ENCODE measurements around the gene CFAP99. TPM values are rescaled to one million over a fixed set of nuclear protein-coding genes. Genes with fewer than 3 reads are reported as not detected.
A peak's percentile ranks its signal among the peaks of the same experiment; 100 is the strongest.

Gene CFAP99
- total RNA-seq (2013) = 0.17 TPM
- polyA plus RNA-seq = under 1 TPM in 2 of 3 donors, not detected in 1; 0.15 to 0.27 TPM
- polyA minus RNA-seq = 0.28 and 0.64 TPM in 2 replicates
- 0.55 to 4.4 (median 1.1) reads per million in 11 experiments for total RNA-seq

DNA sequence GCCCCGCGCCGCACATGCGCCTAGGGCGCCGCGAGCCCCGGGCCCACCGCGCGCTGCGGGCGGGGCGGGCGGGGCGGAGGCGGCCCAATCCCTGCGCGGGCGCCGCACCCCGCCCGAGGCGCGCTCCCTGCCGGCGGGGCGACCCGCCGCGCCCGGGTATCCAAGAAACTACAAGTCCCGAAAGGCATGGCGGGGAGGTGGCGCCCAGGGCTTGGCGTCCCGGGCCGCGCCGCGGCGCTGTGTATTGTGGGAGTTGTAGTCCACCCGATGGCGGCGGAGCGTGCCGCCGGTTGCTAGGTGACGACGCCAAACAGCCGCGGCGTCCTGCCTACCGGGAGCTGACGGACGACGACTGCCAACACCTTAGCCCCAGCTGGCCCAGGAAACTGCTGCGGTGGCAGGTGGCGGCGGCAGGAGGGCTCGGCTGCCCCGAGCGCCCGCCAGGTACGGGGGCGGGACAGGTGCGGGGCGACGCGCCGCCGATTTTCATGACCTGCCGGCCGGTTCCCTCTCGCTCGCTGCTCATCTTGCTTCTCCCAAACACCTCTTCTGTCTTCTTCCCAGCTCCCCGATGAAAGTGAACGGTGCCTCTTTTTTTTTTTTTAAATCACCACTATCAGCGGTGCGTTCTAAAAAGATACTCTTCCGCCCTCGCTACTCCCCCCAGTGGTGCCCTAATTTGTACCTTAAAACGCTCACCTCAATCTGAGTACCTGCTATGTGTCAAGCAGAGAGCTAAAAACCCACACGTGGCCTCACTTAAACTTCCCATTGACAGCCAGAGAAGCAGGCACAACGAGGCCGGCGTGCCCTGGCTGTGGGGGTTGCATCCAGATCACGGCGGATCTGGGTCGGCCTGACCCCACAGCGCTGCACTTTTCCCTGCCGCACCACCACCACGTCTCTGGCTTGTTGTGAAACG, at the start of gene CFAP99:
CFAP99 (plus strand) TSS at position 306 of the 922 bp plus-strand sequence.
- Histone ChIP-seq H3K79me2 (ENCODE audit: insufficient read depth, low read length) (no peaks in the 10 kb centered on the region), H3K4me3 (replicated peaks in 1 of 3; ENCODE audit: low read depth in 2 of 3, low read length in 3 of 3) (peak within 1 kb of the TSS; percentile 48 to 76 (median 53)), H3K9ac (ENCODE audit: insufficient read depth, low read length, poor library complexity, severe bottlenecking) (peak within 1 kb of the TSS; percentile 57), H3K27ac (ENCODE audit: low read depth in 1 of 2, low read length in 2 of 2) (peak within 1 kb of the TSS; percentile 38 to 65), H3K4me1 (ENCODE audit: control insufficient read depth in 1 of 2, insufficient read depth in 2 of 2, low read length in 2 of 2) (peaks cover 39 to 49% of the 10 kb centered on the region in 2 donors), H3K27me3 (ENCODE audit: control insufficient read depth in 2 of 2, insufficient read depth in 2 of 2, low read length in 2 of 2) (peaks cover 16 to 41% of the 10 kb centered on the region in 2 donors), H2AFZ (ENCODE audit: insufficient read depth, low read depth, low read length, poor library complexity, severe bottlenecking) (peak within 1 kb of the TSS; percentile 71), H3K36me3 (replicated peaks in 1 of 2; ENCODE audit: control insufficient read depth in 1 of 2, insufficient read depth in 2 of 2, low read length in 2 of 2) (no peaks in the 10 kb centered on the region), H4K20me1 (ENCODE audit: insufficient read depth, low read length) (no peaks in the 10 kb centered on the region), H3K4me2 (replicated peaks; ENCODE audit: extremely low read depth, low read length, poor library complexity, severe bottlenecking) (peak within 1 kb of the TSS; percentile 83), H3K9me3 (replicated peaks in 1 of 2; ENCODE audit: control insufficient read depth in 1 of 2, insufficient read depth in 1 of 2, low read length in 2 of 2) (no peaks in the 10 kb centered on the region)
- H3K36me3 Mint-ChIP-seq = peaks cover 8 to 18% of the 10 kb centered on the region in 2 donors
- intact Hi-C loops (cut with micrococcal nuclease) = loop anchor here (2.0 to 5.0 kb wide), 5 partner anchors 50 to 543 kb away; partner anchors contain the start of genes FAM193A (in 1 of the 2), GRK4 (in 1 of the 2), MXD4 (in 1 of the 2) and NOP14 (in 1 of the 2)
- under 1% methylated on average over 87 of the region's 94 CpGs for WGBS (ENCODE audit: insufficient coverage)
- H3K9me3 Mint-ChIP-seq = peaks cover 0 to 13% (median 3%) of the 10 kb centered on the region in 7 donors
- peaks cover 46 to 55% (median 50%) of the 10 kb centered on the region in 3 donors for H3K27me3 Mint-ChIP-seq (ENCODE audit: low read depth in 3 of 3)
- peak within 1 kb of the TSS; percentile 75 to 97 (median 90) for H3K27ac Mint-ChIP-seq
- DNase-seq = peak; percentile 93 to 95 (median 95)
- peaks cover 44% of the 10 kb centered on the region for H3K4me1 Mint-ChIP-seq
- H3K4me3 Mint-ChIP-seq = peak within 1 kb of the TSS; percentile 91 to 95
- TF ChIP-seq, protein P1, sequence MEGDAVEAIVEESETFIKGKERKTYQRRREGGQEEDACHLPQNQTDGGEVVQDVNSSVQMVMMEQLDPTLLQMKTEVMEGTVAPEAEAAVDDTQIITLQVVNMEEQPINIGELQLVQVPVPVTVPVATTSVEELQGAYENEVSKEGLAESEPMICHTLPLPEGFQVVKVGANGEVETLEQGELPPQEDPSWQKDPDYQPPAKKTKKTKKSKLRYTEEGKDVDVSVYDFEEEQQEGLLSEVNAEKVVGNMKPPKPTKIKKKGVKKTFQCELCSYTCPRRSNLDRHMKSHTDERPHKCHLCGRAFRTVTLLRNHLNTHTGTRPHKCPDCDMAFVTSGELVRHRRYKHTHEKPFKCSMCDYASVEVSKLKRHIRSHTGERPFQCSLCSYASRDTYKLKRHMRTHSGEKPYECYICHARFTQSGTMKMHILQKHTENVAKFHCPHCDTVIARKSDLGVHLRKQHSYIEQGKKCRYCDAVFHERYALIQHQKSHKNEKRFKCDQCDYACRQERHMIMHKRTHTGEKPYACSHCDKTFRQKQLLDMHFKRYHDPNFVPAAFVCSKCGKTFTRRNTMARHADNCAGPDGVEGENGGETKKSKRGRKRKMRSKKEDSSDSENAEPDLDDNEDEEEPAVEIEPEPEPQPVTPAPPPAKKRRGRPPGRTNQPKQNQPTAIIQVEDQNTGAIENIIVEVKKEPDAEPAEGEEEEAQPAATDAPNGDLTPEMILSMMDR (IDR thresholded peaks at IDR 0.05) = no peak

DNA sequence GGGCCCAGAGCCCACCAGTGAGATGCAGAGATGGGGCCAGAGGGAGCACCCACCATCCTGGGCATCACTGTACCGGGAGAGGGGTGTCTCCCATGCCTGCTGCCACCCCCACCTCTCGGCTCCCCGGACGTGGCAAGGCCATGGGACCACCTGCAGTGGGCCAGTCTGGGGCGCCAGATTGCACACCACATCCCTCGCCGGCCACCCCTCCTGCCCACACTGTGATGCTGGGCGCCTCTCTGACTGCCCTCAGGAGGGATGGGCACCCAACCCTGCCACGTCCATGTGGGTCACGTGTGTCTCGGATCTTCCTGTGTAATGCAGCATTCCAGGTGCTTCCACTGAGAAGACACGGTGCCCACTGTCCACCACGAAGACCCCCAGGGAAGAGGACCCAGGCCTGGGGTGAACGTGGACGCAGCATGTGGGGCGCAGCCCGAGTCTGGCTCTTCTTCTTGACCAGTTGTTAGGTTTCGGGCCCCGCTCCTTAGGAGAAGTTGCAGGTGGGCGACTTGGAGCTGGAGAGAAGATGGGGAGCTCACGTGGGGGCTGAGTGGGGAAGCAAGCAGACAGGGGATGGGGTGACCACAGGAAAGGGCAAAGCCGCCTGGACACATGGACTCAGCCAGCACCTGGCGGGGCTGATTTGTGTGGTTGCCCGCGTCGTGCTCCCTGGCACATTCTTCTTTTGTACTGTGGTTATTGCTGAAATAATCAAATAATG, 48.0 kb upstream of the CFAP99 start:
- Mint-ChIP-seq H3K27me3 (ENCODE audit: low read depth in 3 of 3) (peaks cover 0 to 3% (median 0%) of the 10 kb centered on the region in 3 donors), H3K4me3 (no peak overlapping the region), H3K36me3 (peaks cover 0 to 5% of the 10 kb centered on the region in 2 donors), H3K4me1 (no peaks in the 10 kb centered on the region), H3K9me3 (peaks cover 10 to 23% (median 15%) of the 10 kb centered on the region in 7 donors), H3K27ac (no peak overlapping the region)
- H3K27ac ChIP-seq (ENCODE audit: low read depth in 1 of 2, low read length in 2 of 2) = no peak overlapping the region
- TF ChIP-seq, protein P1 (IDR thresholded peaks at IDR 0.05) = no peak
- H3K27me3 ChIP-seq (ENCODE audit: control insufficient read depth in 2 of 2, insufficient read depth in 2 of 2, low read length in 2 of 2) = no peaks in the 10 kb centered on the region
- 85% methylated on average over 20 of the region's 26 CpGs for WGBS (ENCODE audit: insufficient coverage)
- peaks cover 7 to 16% of the 10 kb centered on the region in 2 donors for H3K9me3 ChIP-seq (replicated peaks in 1 of 2; ENCODE audit: control insufficient read depth in 1 of 2, insufficient read depth in 1 of 2, low read length in 2 of 2)
- H2AFZ ChIP-seq (ENCODE audit: insufficient read depth, low read depth, low read length, poor library complexity, severe bottlenecking) = no peak overlapping the region
- no peak overlapping the region for H3K4me2 ChIP-seq (replicated peaks; ENCODE audit: extremely low read depth, low read length, poor library complexity, severe bottlenecking)
- no peaks in the 10 kb centered on the region for H3K4me1 ChIP-seq (ENCODE audit: control insufficient read depth in 1 of 2, insufficient read depth in 2 of 2, low read length in 2 of 2)
- intact Hi-C loops (cut with micrococcal nuclease) = no loop called here
- no peaks in the 10 kb centered on the region for H3K36me3 ChIP-seq (replicated peaks in 1 of 2; ENCODE audit: control insufficient read depth in 1 of 2, insufficient read depth in 2 of 2, low read length in 2 of 2)
- H4K20me1 ChIP-seq (ENCODE audit: insufficient read depth, low read length) = no peaks in the 10 kb centered on the region
- no peak overlapping the region for H3K9ac ChIP-seq (ENCODE audit: insufficient read depth, low read length, poor library complexity, severe bottlenecking)
- no peak overlapping the region for H3K4me3 ChIP-seq (replicated peaks in 1 of 3; ENCODE audit: low read depth in 2 of 3, low read length in 3 of 3)
- no peaks in the 10 kb centered on the region for H3K79me2 ChIP-seq (ENCODE audit: insufficient read depth, low read length)
- no peak for DNase-seq
